ENCODE results near the gene MBP. TPM values are rescaled to one million over a fixed set of nuclear protein-coding genes. Genes with fewer than 3 reads are reported as not detected.
A peak's percentile ranks its signal among the peaks of the same experiment; 100 is the strongest.

MBP gene
- total RNA-seq, 1 experiment from 2014 or later: 88.8 TPM

DNA sequence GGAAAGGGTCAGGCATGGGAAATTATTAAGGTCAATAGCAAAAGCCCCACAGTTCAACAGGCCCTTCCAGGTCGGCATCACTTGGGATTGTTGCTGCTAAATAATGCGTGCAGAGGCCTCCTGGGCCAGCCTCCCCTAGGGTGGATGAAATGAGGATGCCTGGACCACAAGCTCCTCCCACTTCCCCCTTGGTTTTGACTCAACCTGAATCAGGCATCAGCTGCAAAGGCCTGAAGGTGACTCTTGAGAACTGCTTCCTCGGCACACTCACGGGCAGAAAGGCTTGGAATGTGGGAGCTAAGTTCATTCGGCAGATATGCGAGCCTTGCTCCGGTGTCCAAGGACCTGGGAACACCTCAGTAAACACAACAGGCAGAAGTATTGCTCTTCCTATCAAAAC, 69.3 kb downstream of the MBP start:
- Histone ChIP-seq H3K4me1 (ENCODE audit: control insufficient read depth, insufficient read depth, low read length) (peaks cover 71% of the 10 kb centered on the region), H3K4me3 (ENCODE audit: low read depth in 2 of 2, low read length in 2 of 2) (no peak overlapping the region), H3K27ac (ENCODE audit: low read length) (peak overlapping the region; percentile 49), H3K36me3 (ENCODE audit: control insufficient read depth, insufficient read depth, low read length) (no peaks in the 10 kb centered on the region; the same call in 1 of the 2 replicates), H3K9me3 (ENCODE audit: control insufficient read depth, insufficient read depth, low read depth, low read length) (no peaks in the 10 kb centered on the region), H3K27me3 (ENCODE audit: control insufficient read depth, insufficient read depth, low read length) (no peaks in the 10 kb centered on the region)
- TSS peak; percentile 14 for BruUV-seq (replicated peaks)
- TF ChIP-seq SIN3A (IDR thresholded peaks at IDR 0.05; ENCODE audit: borderline replicate concordance, insufficient read depth, low read depth, low read length): no peak
- TF ChIP-seq POLR2AphosphoS5 (IDR thresholded peaks at IDR 0.05; ENCODE audit: low read depth, low read length): no peak
- TF ChIP-seq, protein P1, sequence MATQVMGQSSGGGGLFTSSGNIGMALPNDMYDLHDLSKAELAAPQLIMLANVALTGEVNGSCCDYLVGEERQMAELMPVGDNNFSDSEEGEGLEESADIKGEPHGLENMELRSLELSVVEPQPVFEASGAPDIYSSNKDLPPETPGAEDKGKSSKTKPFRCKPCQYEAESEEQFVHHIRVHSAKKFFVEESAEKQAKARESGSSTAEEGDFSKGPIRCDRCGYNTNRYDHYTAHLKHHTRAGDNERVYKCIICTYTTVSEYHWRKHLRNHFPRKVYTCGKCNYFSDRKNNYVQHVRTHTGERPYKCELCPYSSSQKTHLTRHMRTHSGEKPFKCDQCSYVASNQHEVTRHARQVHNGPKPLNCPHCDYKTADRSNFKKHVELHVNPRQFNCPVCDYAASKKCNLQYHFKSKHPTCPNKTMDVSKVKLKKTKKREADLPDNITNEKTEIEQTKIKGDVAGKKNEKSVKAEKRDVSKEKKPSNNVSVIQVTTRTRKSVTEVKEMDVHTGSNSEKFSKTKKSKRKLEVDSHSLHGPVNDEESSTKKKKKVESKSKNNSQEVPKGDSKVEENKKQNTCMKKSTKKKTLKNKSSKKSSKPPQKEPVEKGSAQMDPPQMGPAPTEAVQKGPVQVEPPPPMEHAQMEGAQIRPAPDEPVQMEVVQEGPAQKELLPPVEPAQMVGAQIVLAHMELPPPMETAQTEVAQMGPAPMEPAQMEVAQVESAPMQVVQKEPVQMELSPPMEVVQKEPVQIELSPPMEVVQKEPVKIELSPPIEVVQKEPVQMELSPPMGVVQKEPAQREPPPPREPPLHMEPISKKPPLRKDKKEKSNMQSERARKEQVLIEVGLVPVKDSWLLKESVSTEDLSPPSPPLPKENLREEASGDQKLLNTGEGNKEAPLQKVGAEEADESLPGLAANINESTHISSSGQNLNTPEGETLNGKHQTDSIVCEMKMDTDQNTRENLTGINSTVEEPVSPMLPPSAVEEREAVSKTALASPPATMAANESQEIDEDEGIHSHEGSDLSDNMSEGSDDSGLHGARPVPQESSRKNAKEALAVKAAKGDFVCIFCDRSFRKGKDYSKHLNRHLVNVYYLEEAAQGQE (IDR thresholded peaks at IDR 0.05; ENCODE audit: insufficient read depth in 1 of 2, low read depth in 2 of 2, low read length in 1 of 2): no peak
- TF ChIP-seq, protein P2, sequence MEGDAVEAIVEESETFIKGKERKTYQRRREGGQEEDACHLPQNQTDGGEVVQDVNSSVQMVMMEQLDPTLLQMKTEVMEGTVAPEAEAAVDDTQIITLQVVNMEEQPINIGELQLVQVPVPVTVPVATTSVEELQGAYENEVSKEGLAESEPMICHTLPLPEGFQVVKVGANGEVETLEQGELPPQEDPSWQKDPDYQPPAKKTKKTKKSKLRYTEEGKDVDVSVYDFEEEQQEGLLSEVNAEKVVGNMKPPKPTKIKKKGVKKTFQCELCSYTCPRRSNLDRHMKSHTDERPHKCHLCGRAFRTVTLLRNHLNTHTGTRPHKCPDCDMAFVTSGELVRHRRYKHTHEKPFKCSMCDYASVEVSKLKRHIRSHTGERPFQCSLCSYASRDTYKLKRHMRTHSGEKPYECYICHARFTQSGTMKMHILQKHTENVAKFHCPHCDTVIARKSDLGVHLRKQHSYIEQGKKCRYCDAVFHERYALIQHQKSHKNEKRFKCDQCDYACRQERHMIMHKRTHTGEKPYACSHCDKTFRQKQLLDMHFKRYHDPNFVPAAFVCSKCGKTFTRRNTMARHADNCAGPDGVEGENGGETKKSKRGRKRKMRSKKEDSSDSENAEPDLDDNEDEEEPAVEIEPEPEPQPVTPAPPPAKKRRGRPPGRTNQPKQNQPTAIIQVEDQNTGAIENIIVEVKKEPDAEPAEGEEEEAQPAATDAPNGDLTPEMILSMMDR (IDR thresholded peaks at IDR 0.05): no peak
- no peak for TF ChIP-seq TCF7L2 (IDR thresholded peaks at IDR 0.05; ENCODE audit: low read depth, low read length)
- intact Hi-C loops (cut with micrococcal nuclease; ENCODE audit: unreplicated experiment) (no loop called here), in situ Hi-C loops (cut with HindIII; ENCODE audit: low pct_unique_long_range_greater_than_20kb, low sequenced_read_pairs) (no loop called here)
- no peak for ATAC-seq
- ChIA-PET POLR2A (no interaction called here), CTCF (interaction anchor here (0.5 kb wide), 1 partner anchor 101 kb away, joined by 3 read pairs; no protein-coding TSS in a partner anchor)
- no peak for DNase-seq (ENCODE audit: low read depth, low spot score)

DNA sequence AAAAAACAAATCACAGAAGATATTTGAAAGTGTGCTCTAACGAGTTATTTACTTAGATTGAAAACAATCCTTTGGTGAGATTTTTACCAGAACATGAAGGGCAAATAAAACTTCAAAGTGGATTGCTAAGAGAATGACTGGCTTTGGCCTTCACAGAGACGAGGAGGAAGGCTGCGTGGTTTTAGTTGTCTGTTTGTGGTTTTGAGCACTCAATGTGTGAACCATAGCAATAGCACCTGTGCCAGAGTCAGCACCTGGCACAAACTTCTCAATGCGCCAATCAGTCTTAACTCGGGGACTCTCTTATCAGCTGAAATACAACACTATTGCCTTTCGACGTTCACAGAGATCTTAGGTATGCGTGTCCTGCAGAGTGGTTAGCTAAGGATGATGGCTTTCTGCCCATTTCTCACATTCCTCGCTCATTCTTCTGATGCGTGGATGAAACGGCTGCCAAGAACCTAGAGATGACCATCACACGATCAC, 70.0 kb downstream of the MBP start:
- CTCF ChIA-PET: interaction anchor here (0.5 kb wide), 1 partner anchor 102 kb away, joined by 3 read pairs; no protein-coding TSS in a partner anchor
- peaks cover 65% of the 10 kb centered on the region for H3K4me1 ChIP-seq (ENCODE audit: control insufficient read depth, insufficient read depth, low read length)
- DNase-seq (ENCODE audit: low read depth, low spot score): no peak

More for the DNA sequence above, 70.0 kb downstream of the MBP start:
- BruUV-seq (replicated peaks): no TSS peak
- Histone ChIP-seq H3K27me3 (ENCODE audit: control insufficient read depth, insufficient read depth, low read length) (no peaks in the 10 kb centered on the region), H3K36me3 (ENCODE audit: control insufficient read depth, insufficient read depth, low read length) (no peaks in the 10 kb centered on the region; the same call in 1 of the 2 replicates), H3K9me3 (ENCODE audit: control insufficient read depth, insufficient read depth, low read depth, low read length) (no peaks in the 10 kb centered on the region), H3K4me3 (ENCODE audit: low read depth in 2 of 2, low read length in 2 of 2) (no peak overlapping the region), H3K27ac (ENCODE audit: low read length) (peak overlapping the region; percentile 49)
- TF ChIP-seq, protein P2 (IDR thresholded peaks at IDR 0.05): no peak
- TF ChIP-seq SIN3A (IDR thresholded peaks at IDR 0.05; ENCODE audit: borderline replicate concordance, insufficient read depth, low read depth, low read length) (no peak), TCF7L2 (IDR thresholded peaks at IDR 0.05; ENCODE audit: low read depth, low read length) (no peak), POLR2AphosphoS5 (IDR thresholded peaks at IDR 0.05; ENCODE audit: low read depth, low read length) (0 out of 2 replicates have a peak, but pooled peaks have one; percentile 32)
- TF ChIP-seq, protein P1 (IDR thresholded peaks at IDR 0.05; ENCODE audit: insufficient read depth in 1 of 2, low read depth in 2 of 2, low read length in 1 of 2): no peak
- in situ Hi-C loops (cut with HindIII; ENCODE audit: low pct_unique_long_range_greater_than_20kb, low sequenced_read_pairs): no loop called here
- POLR2A ChIA-PET: no interaction called here
- intact Hi-C loops (cut with micrococcal nuclease; ENCODE audit: unreplicated experiment): no loop called here
- no peak for ATAC-seq
